Measurements from ENCODE around the gene CLASP1. TPM values are rescaled to one million over a fixed set of nuclear protein-coding genes. Genes with fewer than 3 reads are reported as not detected.
"Not testable (repeated sequence)": the region's sequence is repeated elsewhere in the genome, so short reads cannot be mapped to it uniquely, and the experiment has no call there.

Gene CLASP1
- total and polyA plus RNA-seq, 5 donors = 19.1 to 62.4 (median 60.7) TPM

DNA sequence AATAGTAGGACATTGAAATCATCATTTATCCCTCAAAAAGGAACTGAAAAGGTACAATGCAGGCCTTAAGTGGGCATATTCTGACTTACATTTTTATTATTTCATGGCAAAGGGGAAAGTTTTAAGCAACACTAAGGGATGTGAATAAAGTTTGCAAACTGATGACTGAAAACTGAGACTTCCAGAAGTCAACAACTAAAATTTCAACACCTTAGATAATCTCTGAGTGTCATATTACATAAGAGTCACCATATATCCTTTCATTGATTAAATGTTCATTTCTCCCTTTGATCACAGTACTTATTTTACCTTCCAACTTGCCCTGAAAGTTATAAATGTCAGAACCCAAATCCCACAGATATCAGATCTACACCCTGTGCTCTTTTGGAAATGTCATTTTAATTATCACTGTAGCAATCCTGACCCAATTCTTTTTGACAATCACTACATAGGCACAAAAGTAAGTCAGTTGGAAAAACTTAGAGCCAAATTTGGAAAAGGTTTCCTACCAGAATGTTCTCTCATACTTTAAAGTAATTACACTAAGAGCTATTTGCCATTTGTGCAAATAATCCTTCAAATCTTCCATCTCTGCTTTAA is 163.0 kb downstream of the CLASP1 start:
- Histone ChIP-seq H3K27ac (ENCODE audit: low read length) (no peak overlapping the region), H3K9me3 (ENCODE audit: control insufficient read depth, low read length) (no peaks in the 10 kb centered on the region), H3K4me1 (ENCODE audit: control insufficient read depth, insufficient read depth, low read length) (peaks cover 3% of the 10 kb centered on the region), H3K4me3 (ENCODE audit: low read length) (no peak overlapping the region), H3K27me3 (ENCODE audit: control insufficient read depth, insufficient read depth) (no peaks in the 10 kb centered on the region)
- ATAC-seq (no peak), DNase-seq (no peak)
- intact Hi-C loops (cut with DNase I) = no loop called here

DNA sequence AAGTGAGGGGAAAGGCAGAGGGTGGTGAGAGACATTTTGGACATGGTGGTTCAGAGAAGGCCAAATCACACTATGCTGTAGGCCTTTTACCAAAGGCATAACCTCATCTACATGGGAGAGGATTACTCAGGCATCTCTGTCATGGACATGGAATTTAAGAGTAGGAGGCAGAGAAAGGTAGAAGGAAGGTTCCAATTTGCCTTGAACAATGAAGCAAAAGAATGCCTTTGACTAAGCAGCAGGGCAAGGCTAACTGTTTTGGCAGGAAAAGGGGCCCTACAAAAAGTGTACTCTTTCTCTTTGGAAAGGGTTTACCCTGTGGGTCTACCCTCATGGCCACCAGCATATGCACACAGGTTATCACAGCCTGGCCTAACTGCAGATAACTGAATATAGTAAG is 164.2 kb downstream of the CLASP1 start:
- H3K27me3 ChIP-seq (ENCODE audit: control insufficient read depth, insufficient read depth) = no peaks in the 10 kb centered on the region
- intact Hi-C loops (cut with DNase I) = no loop called here
- no peak overlapping the region for H3K4me3 ChIP-seq (ENCODE audit: low read length)
- no peak overlapping the region for H3K27ac ChIP-seq (ENCODE audit: low read length)
- H3K4me1 ChIP-seq (ENCODE audit: control insufficient read depth, insufficient read depth, low read length) = peaks cover 11% of the 10 kb centered on the region
- DNase-seq = no peak
- no peak for ATAC-seq
- H3K9me3 ChIP-seq (ENCODE audit: control insufficient read depth, low read length) = no peaks in the 10 kb centered on the region

DNA sequence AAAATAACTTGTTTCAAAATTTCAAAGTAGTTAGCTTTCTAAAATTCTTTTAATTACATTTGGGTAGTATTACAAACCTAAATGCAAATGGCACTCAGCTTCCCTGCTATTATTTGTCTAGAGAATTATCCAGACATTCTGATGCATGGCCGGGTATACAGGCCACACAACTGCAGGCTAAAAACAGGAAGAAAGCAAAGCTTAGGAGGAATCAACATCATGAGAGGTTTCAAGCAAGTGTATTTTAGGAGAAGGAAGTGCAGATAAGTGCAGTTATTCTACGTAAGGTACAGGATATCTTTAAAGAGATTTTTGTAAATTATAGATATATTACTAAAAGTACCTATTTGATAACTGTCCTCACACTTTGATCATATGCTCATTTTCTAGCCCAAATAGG is 165.4 kb downstream of the CLASP1 start:
- 83% methylated on average over 2 of the region's 2 CpGs for WGBS
- ATAC-seq (no peak), DNase-seq (no peak)
- H3K27ac ChIP-seq (ENCODE audit: low read length) = no peak overlapping the region
- H3K9me3 ChIP-seq (ENCODE audit: control insufficient read depth, low read length) = no peaks in the 10 kb centered on the region
- no peaks in the 10 kb centered on the region for H3K27me3 ChIP-seq (ENCODE audit: control insufficient read depth, insufficient read depth)
- H3K4me1 ChIP-seq (ENCODE audit: control insufficient read depth, insufficient read depth, low read length) = peaks cover 11% of the 10 kb centered on the region
- intact Hi-C loops (cut with DNase I) = no loop called here
- no peak overlapping the region for H3K4me3 ChIP-seq (ENCODE audit: low read length)

DNA sequence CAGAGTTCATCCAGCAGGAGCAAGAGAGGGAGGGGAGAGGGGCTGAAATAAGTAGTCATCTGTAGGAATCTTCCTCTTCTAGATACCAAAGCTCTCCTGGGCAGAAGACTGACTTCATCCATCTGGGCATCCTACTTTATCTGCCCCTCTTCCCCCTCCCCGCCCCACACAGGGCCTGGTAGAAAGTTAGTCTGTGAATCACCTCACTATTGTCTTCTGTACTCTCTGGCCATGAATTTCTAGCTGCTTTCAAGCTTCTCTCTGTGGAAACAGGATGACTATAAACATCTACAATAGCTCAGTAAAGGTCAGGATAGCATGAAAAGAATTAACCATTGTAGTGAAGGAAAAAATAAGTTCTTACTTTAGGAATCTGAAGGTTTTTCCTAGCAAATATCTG is 166.2 kb downstream of the CLASP1 start:
- intact Hi-C loops (cut with DNase I) = no loop called here
- H3K9me3 ChIP-seq (ENCODE audit: control insufficient read depth, low read length) = no peaks in the 10 kb centered on the region
- DNase-seq = no peak
- ATAC-seq = no peak
- WGBS = 94% methylated on average over 1 of the region's 1 CpG
- H3K4me3 ChIP-seq (ENCODE audit: low read length) = no peak overlapping the region
- no peaks in the 10 kb centered on the region for H3K27me3 ChIP-seq (ENCODE audit: control insufficient read depth, insufficient read depth)
- peaks cover 11% of the 10 kb centered on the region for H3K4me1 ChIP-seq (ENCODE audit: control insufficient read depth, insufficient read depth, low read length)
- H3K27ac ChIP-seq (ENCODE audit: low read length) = no peak overlapping the region

DNA sequence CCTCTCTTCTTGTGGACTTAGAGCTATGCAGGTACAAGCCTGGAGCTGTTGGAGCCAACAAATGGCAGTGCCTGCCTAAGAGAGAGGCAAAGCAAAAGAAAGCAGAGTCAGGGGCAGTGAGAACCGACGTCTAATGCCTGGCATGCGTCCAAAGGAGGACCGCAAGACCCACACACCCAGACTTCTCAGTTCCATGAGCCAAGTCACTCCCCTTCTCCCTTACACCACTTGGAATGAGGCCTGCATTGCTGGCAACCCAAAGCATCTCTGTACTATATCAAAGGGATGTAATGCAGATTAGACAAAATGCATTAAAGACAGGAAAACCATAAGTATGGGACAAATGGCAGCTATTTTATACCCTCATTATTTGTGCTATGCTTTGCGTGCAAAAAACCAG is 168.4 kb downstream of the CLASP1 start:
- ATAC-seq = peak; percentile 51 to 70
- H3K4me1 ChIP-seq (ENCODE audit: control insufficient read depth, insufficient read depth, low read length) = peaks cover 14% of the 10 kb centered on the region
- H3K9me3 ChIP-seq (ENCODE audit: control insufficient read depth, low read length) = no peaks in the 10 kb centered on the region
- WGBS = 17% methylated on average over 5 of the region's 5 CpGs
- DNase-seq = peak; percentile 24 to 61 (median 28)
- no peaks in the 10 kb centered on the region for H3K27me3 ChIP-seq (ENCODE audit: control insufficient read depth, insufficient read depth)
- intact Hi-C loops (cut with DNase I) = no loop called here
- H3K27ac ChIP-seq (ENCODE audit: low read length) = no peak overlapping the region
- H3K4me3 ChIP-seq (ENCODE audit: low read length) = no peak overlapping the region

GRCh38 chr2:121479882-121480522 is 169.3 kb downstream of the CLASP1 start:
- 47% methylated on average over 8 of the region's 8 CpGs for WGBS
- intact Hi-C loops (cut with DNase I) = no loop called here
- peaks cover 13% of the 10 kb centered on the region for H3K4me1 ChIP-seq (ENCODE audit: control insufficient read depth, insufficient read depth, low read length)
- H3K27me3 ChIP-seq (ENCODE audit: control insufficient read depth, insufficient read depth) = no peaks in the 10 kb centered on the region
- peak; percentile 56 to 68 for ATAC-seq
- H3K9me3 ChIP-seq (ENCODE audit: control insufficient read depth, low read length) = no peaks in the 10 kb centered on the region
- DNase-seq = peak in 2 of 3 donors; percentile 20 to 46
- no peak overlapping the region for H3K4me3 ChIP-seq (ENCODE audit: low read length)
- H3K27ac ChIP-seq (ENCODE audit: low read length) = peak overlapping the region; percentile 1

GRCh38 chr2:121478996-121479745 is 170.1 kb downstream of the CLASP1 start:
- ATAC-seq = no peak

DNA sequence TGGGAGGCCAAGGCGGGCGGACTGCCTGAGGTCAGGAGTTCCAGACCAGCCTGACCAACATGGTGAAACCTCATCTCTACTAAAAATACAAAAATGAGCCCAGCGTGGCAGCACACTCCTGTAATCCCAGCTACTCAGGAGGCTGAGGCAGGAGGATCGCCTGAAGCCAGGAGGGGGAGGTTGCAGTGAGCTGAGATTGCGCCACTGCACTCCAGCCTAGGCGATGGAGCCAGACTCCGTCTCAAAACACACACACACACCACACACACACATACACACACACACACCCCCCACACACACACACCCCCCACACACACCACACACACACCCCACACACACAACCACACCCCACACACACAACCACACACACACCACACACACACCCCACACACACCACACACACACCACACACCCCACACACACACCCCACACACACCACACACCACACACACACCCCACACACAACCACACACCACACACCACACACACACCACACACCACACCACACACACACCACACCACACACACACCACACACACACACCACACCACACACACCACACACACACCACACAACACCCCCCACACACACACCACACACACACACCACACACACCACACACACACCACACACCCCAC is 170.8 kb downstream of the CLASP1 start:
- H3K27ac ChIP-seq (ENCODE audit: low read length); H3K27me3 ChIP-seq (ENCODE audit: control insufficient read depth, insufficient read depth); H3K9me3 ChIP-seq (ENCODE audit: control insufficient read depth, low read length); ATAC-seq; intact Hi-C loops (cut with DNase I); H3K4me3 ChIP-seq (ENCODE audit: low read length): not testable (repeated sequence)
- WGBS = 95% methylated on average over 7 of the region's 7 CpGs
- H3K4me1 ChIP-seq (ENCODE audit: control insufficient read depth, insufficient read depth, low read length) = peaks cover 11% of the 10 kb centered on the region
- peak in 1 of 3 donors; percentile 27 for DNase-seq

More at GRCh38 chr2:121478996-121479745, 170.1 kb downstream of the CLASP1 start:
- DNase-seq = no peak
- Histone ChIP-seq H3K9me3 (ENCODE audit: control insufficient read depth, low read length) (no peaks in the 10 kb centered on the region), H3K4me1 (ENCODE audit: control insufficient read depth, insufficient read depth, low read length) (peaks cover 11% of the 10 kb centered on the region), H3K27me3 (ENCODE audit: control insufficient read depth, insufficient read depth) (no peaks in the 10 kb centered on the region), H3K27ac (ENCODE audit: low read length) (no peak overlapping the region), H3K4me3 (ENCODE audit: low read length) (no peak overlapping the region)
- intact Hi-C loops (cut with DNase I) = no loop called here
- WGBS = 75% methylated on average over 6 of the region's 6 CpGs

DNA sequence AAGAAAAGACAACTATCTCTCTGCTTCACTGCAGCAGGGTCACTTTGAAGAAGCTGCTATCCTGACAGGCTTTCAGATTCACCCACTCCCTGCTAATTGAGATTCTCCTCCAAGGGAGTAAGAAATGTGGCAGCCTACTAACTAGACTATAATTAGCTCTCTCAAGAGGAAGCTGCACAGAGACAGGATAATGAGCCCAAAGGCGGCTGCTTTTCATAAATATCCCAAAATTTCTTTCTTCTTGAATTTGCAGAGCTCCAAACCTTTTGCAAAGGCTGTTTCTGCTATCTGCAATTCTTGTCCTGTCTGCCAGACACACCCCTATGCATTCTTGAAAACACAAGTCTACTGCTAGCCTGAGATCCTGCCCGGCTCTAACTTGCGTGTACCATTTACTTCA is 172.6 kb downstream of the CLASP1 start:
- Histone ChIP-seq H3K27me3 (ENCODE audit: control insufficient read depth, insufficient read depth) (no peaks in the 10 kb centered on the region), H3K4me3 (ENCODE audit: low read length) (no peak overlapping the region), H3K9me3 (ENCODE audit: control insufficient read depth, low read length) (no peaks in the 10 kb centered on the region), H3K4me1 (ENCODE audit: control insufficient read depth, insufficient read depth, low read length) (peaks cover 11% of the 10 kb centered on the region), H3K27ac (ENCODE audit: low read length) (no peak overlapping the region)
- DNase-seq (no peak), ATAC-seq (peak in 1 of 2 donors; percentile 15)
- intact Hi-C loops (cut with DNase I) = no loop called here
- 56% methylated on average over 3 of the region's 3 CpGs for WGBS

GRCh38 chr2:121475811-121476571 is 173.3 kb downstream of the CLASP1 start:
- H3K4me1 ChIP-seq (ENCODE audit: control insufficient read depth, insufficient read depth, low read length) = peaks cover 11% of the 10 kb centered on the region
- DNase-seq (no peak), ATAC-seq (no peak)
- H3K27ac ChIP-seq (ENCODE audit: low read length) = no peak overlapping the region
- WGBS = 81% methylated on average over 4 of the region's 4 CpGs
- H3K4me3 ChIP-seq (ENCODE audit: low read length) = no peak overlapping the region
- H3K9me3 ChIP-seq (ENCODE audit: control insufficient read depth, low read length) = no peaks in the 10 kb centered on the region
- no peaks in the 10 kb centered on the region for H3K27me3 ChIP-seq (ENCODE audit: control insufficient read depth, insufficient read depth)
- intact Hi-C loops (cut with DNase I) = no loop called here

Data from right cardiac atrium (tissue), 5 donors.